Heart left ventricle (tissue), 13 donors: ENCODE results near the gene AKR1C3.
"Not testable (repeated sequence)": the region's sequence is repeated elsewhere in the genome, so short reads cannot be mapped to it uniquely, and the experiment has no call there.

Source experiments
- POLR2A ChIP-seq, 2 donors: fragments of 450-650 bp; IDR thresholded peaks; one replicate each; pipeline ENCODE4 v1.6.1; 2017; ENCODE audit warnings: antibody characterized with exemption in 2 of 2, mild to moderate bottlenecking in 2 of 2, moderate library complexity in 2 of 2
- TF ChIP-seq, protein P1 (sequence below), 12 donors: fragments of 200-600 bp; sonication (generic) in 4 of 12; IDR thresholded peaks; one replicate each; pipeline versions ENCODE4 v1.5.0 to v1.8.0; 2018 to 2022; ENCODE audit warnings: antibody characterized with exemption in 12 of 12, mild to moderate bottlenecking in 5 of 12
- donor health status: ischemic (EF 13 %, LVEDD 7.1; RV severe dilation, severe dysfunction).
- donor health status: DM: no; HTN: yes; CAD: no.
- donor health status: DM: no; HTN: no; CAD: no.
- donor health status: ischemic (EF 25% LVEDD 6.9; RV normal size, moderate dysfunction).
- donor health status: ischemic (EF 25% LVEDD 5.7; RV mildly dilated, moderate dysfunction).
- donor health status: ischemic (EF 35%, LVEDD 5.7; RV mildly dilated, moderate dysfunction).
- donor health status: nonischemic (EF 11% LVEDD 7.7; RV severe dilation, severe dysfunction).
- donor health status: DM: yes; HTN: yes; CAD: no.
- donor health status: PGD.
- donor health status: ischemic (EF 29% LVEDD 5.4; RV normal size, mild dysfunction).
- donor health status: nonischemic (EF 23%, LVEDD 6.1; RV moderate dilation, normal function).

DNA sequence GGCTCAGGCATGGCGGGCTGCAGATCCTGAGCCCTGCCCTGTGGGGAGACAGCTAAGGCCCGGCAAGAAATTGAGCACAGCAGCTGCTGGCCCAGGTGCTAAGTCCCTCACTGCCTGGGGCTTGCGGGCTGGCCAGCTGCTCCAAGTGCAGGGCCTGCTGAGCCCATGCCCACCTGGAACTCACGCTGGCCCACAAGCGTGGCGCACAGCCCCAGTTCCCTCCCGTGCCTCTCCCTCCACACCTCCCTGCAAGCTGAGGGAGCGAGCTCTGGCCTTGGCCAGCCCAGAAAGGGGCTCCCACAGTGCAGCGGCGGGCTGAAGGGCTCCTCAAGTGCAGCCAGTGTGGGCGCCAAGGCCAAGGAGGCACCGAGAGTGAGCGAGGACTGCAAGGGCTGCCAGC is 33.4 kb upstream of the AKR1C3 start:
- TF ChIP-seq, protein P1, sequence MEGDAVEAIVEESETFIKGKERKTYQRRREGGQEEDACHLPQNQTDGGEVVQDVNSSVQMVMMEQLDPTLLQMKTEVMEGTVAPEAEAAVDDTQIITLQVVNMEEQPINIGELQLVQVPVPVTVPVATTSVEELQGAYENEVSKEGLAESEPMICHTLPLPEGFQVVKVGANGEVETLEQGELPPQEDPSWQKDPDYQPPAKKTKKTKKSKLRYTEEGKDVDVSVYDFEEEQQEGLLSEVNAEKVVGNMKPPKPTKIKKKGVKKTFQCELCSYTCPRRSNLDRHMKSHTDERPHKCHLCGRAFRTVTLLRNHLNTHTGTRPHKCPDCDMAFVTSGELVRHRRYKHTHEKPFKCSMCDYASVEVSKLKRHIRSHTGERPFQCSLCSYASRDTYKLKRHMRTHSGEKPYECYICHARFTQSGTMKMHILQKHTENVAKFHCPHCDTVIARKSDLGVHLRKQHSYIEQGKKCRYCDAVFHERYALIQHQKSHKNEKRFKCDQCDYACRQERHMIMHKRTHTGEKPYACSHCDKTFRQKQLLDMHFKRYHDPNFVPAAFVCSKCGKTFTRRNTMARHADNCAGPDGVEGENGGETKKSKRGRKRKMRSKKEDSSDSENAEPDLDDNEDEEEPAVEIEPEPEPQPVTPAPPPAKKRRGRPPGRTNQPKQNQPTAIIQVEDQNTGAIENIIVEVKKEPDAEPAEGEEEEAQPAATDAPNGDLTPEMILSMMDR (IDR thresholded peaks at IDR 0.05), result not testable (repeated sequence)
- TF ChIP-seq POLR2A (IDR thresholded peaks at IDR 0.05), result not testable (repeated sequence)
